SK-N-SH treated with all-trans-retinoic acid at 6 μM for 48 hours (cell line): ENCODE results near the gene KASH5.
"Not testable (repeated sequence)": the region's sequence is repeated elsewhere in the genome, so short reads cannot be mapped to it uniquely, and the experiment has no call there.

Experiments used
- ATAC-seq: fragments of 200-7000 bp; cut with Tn5 transposase; 3 replicates; pipeline ENCODE4 v1.9.1; 2020; ENCODE audit warnings: mild to moderate bottlenecking, moderate library complexity
- ARNTL ChIP-seq: fragments of 450-650 bp; formaldehyde crosslinking; IDR thresholded peaks from 2 replicates; pipeline ENCODE4 v1.5.0; 2020; ENCODE audit warnings: low read depth, mild to moderate bottlenecking, moderate library complexity, borderline replicate concordance
- BACH2 ChIP-seq: fragments of 250-450 bp; sonication (Bioruptor Pico); IDR thresholded peaks from 2 replicates; pipeline ENCODE4 v1.9.0; 2021; ENCODE audit warnings: mild to moderate bottlenecking, borderline replicate concordance
- CREB5 ChIP-seq: fragments of 250-450 bp; sonication (Bioruptor Pico); IDR thresholded peaks from 2 replicates; pipeline ENCODE4 v1.5.1; 2020; ENCODE audit warnings: low read depth, mild to moderate bottlenecking, moderate library complexity
- CSDC2 ChIP-seq: fragments of 250-450 bp; sonication (Bioruptor Pico); IDR thresholded peaks from 2 replicates; pipeline ENCODE4 v1.5.0; 2020; ENCODE audit warnings: mild to moderate bottlenecking, moderate library complexity
- CSRNP3 ChIP-seq: fragments of 250-450 bp; sonication (Bioruptor Pico); IDR thresholded peaks from 2 replicates; pipeline ENCODE4 v1.5.1; 2021; ENCODE audit warnings: mild to moderate bottlenecking, moderate library complexity
- ESRRG ChIP-seq: fragments of 250-450 bp; sonication (Bioruptor Pico); IDR thresholded peaks from 2 replicates; pipeline ENCODE4 v1.6.1; 2021; ENCODE audit warnings: mild to moderate bottlenecking
- GLIS3 ChIP-seq: fragments of 250-450 bp; sonication (Bioruptor Pico); IDR thresholded peaks from 2 replicates; pipeline ENCODE4 v1.5.0; 2020; ENCODE audit warnings: mild to moderate bottlenecking, moderate library complexity
- ISL1 ChIP-seq: fragments of 250-450 bp; sonication (Bioruptor Pico); IDR thresholded peaks from 2 replicates; pipeline ENCODE4 v2.1.2; 2022; ENCODE audit warnings: mild to moderate bottlenecking, moderate library complexity
- OSR1 ChIP-seq: fragments of 250-450 bp; sonication (Bioruptor Pico); IDR thresholded peaks from 2 replicates; pipeline ENCODE4 v1.8.0; 2022; ENCODE audit warnings: moderate library complexity, mild to moderate bottlenecking, inconsistent platforms
- PATZ1 ChIP-seq: fragments of 250-450 bp; sonication (Bioruptor Pico); IDR thresholded peaks from 2 replicates; pipeline ENCODE4 v1.8.0; 2020; ENCODE audit warnings: mild to moderate bottlenecking, moderate library complexity, borderline replicate concordance
- POU6F1 ChIP-seq: fragments of 250-450 bp; sonication (Bioruptor Pico); IDR thresholded peaks from 2 replicates; pipeline ENCODE4 v1.8.0; 2021; ENCODE audit warnings: low read depth, mild to moderate bottlenecking, moderate library complexity, borderline replicate concordance
- PPARA ChIP-seq: fragments of 250-450 bp; sonication (Bioruptor Pico); IDR thresholded peaks from 2 replicates; pipeline ENCODE4 v1.5.0; 2020; ENCODE audit warnings: mild to moderate bottlenecking, borderline replicate concordance
- RARB ChIP-seq: fragments of 250-450 bp; sonication (Bioruptor Pico); IDR thresholded peaks from 2 replicates; pipeline ENCODE4 v1.8.0; 2021; ENCODE audit warnings: mild to moderate bottlenecking, moderate library complexity
- SNAI2 ChIP-seq: fragments of 250-450 bp; sonication (Bioruptor Pico); IDR thresholded peaks from 2 replicates; pipeline ENCODE4 v1.5.0; 2020; ENCODE audit warnings: mild to moderate bottlenecking, moderate library complexity
- TOX ChIP-seq: fragments of 250-450 bp; sonication (Bioruptor Pico); IDR thresholded peaks from 2 replicates; pipeline ENCODE4 v1.8.0; 2021; ENCODE audit warnings: mild to moderate bottlenecking, moderate library complexity, borderline replicate concordance
- TSHZ2 ChIP-seq: fragments of 250-450 bp; sonication (Bioruptor Pico); IDR thresholded peaks from 2 replicates; pipeline ENCODE4 v1.5.0; 2020; ENCODE audit warnings: mild to moderate bottlenecking, moderate library complexity
- ZC3H10 ChIP-seq: fragments of 250-450 bp; sonication (Bioruptor Pico); IDR thresholded peaks from 2 replicates; pipeline ENCODE4 v1.5.1; 2021; ENCODE audit warnings: mild to moderate bottlenecking, moderate library complexity
- ZFP3 ChIP-seq: fragments of 250-450 bp; sonication (Bioruptor Pico); IDR thresholded peaks from 2 replicates; pipeline ENCODE4 v1.5.0; 2020; ENCODE audit warnings: mild to moderate bottlenecking, moderate library complexity
- ZFP30 ChIP-seq: fragments of 450-650 bp; formaldehyde crosslinking; IDR thresholded peaks from 2 replicates; pipeline ENCODE4 v1.5.0; 2022; ENCODE audit warnings: mild to moderate bottlenecking, moderate library complexity
- ZNF565 ChIP-seq: fragments of 450-650 bp; formaldehyde crosslinking; conservative IDR thresholded peaks from 2 replicates; pipeline ENCODE4 v1.5.0; 2020; ENCODE audit warnings: low read depth, mild to moderate bottlenecking, moderate library complexity
- ZNF70 ChIP-seq: fragments of 450-650 bp; formaldehyde crosslinking; IDR thresholded peaks from 2 replicates; pipeline ENCODE4 v1.5.0; 2020; ENCODE audit warnings: mild to moderate bottlenecking, moderate library complexity
- ZNF8 ChIP-seq: fragments of 450-650 bp; formaldehyde crosslinking; IDR thresholded peaks from 2 replicates; pipeline ENCODE4 v1.5.0; 2020; ENCODE audit warnings: mild to moderate bottlenecking, moderate library complexity

The KASH5 gene

GRCh38 chr19:49459388-49459787 is 71.3 kb downstream of the KASH5 start:
- no peak for ATAC-seq
- TF ChIP-seq PATZ1 (CRISPR knock-in tag) (no peak), TSHZ2 (CRISPR knock-in tag) (no peak)

- ATAC-seq = not testable (repeated sequence)
These were observed 73.1 kb downstream of the KASH5 start for GRCh38 chr19:49461130-49461529.

- ATAC-seq = no peak
- TF ChIP-seq BACH2 (CRISPR knock-in tag) (no peak), ZNF8 (CRISPR knock-in tag) (no peak), ZFP3 (CRISPR knock-in tag) (no peak)
- TF ChIP-seq, all 23 proteins: peak for 0
These were observed 73.6 kb downstream of the KASH5 start for GRCh38 chr19:49461656-49462055.

- TF ChIP-seq ZNF70 (CRISPR knock-in tag) = no peak
- no peak for TF ChIP-seq CSDC2 (CRISPR knock-in tag)
- no peak for TF ChIP-seq RARB (CRISPR knock-in tag)
- no peak for TF ChIP-seq SNAI2 (CRISPR knock-in tag)
- no peak for TF ChIP-seq CSRNP3 (CRISPR knock-in tag)
- TF ChIP-seq BACH2 (CRISPR knock-in tag) = no peak
- TF ChIP-seq ESRRG (CRISPR knock-in tag) = no peak
- no peak for TF ChIP-seq TOX
- TF ChIP-seq ZC3H10 (CRISPR knock-in tag) = no peak
- no peak for TF ChIP-seq CREB5 (CRISPR knock-in tag)
- no peak for TF ChIP-seq ZNF565 (CRISPR knock-in tag)
- TF ChIP-seq PPARA (CRISPR knock-in tag) = no peak
- no peak for TF ChIP-seq TSHZ2 (CRISPR knock-in tag)
- no peak for TF ChIP-seq ARNTL (CRISPR knock-in tag)
- TF ChIP-seq GLIS3 (CRISPR knock-in tag) = no peak
- TF ChIP-seq OSR1 = no peak
- TF ChIP-seq ISL1 (CRISPR knock-in tag) = no peak
- TF ChIP-seq ZFP30 (CRISPR knock-in tag) = no peak
- no peak for TF ChIP-seq POU6F1
- no peak for TF ChIP-seq ZFP3 (CRISPR knock-in tag)
- no peak for ATAC-seq
These were observed 74.4 kb downstream of the KASH5 start for GRCh38 chr19:49462492-49462891.
